Measurements from ENCODE around the gene TUBD1.
"Not testable (repeated sequence)": the region's sequence is repeated elsewhere in the genome, so short reads cannot be mapped to it uniquely, and the experiment has no call there.

The TUBD1 gene

GRCh38 chr17:59888145-59888750 is 4.5 kb downstream of the TUBD1 start:
- TF ChIP-seq, protein P1, sequence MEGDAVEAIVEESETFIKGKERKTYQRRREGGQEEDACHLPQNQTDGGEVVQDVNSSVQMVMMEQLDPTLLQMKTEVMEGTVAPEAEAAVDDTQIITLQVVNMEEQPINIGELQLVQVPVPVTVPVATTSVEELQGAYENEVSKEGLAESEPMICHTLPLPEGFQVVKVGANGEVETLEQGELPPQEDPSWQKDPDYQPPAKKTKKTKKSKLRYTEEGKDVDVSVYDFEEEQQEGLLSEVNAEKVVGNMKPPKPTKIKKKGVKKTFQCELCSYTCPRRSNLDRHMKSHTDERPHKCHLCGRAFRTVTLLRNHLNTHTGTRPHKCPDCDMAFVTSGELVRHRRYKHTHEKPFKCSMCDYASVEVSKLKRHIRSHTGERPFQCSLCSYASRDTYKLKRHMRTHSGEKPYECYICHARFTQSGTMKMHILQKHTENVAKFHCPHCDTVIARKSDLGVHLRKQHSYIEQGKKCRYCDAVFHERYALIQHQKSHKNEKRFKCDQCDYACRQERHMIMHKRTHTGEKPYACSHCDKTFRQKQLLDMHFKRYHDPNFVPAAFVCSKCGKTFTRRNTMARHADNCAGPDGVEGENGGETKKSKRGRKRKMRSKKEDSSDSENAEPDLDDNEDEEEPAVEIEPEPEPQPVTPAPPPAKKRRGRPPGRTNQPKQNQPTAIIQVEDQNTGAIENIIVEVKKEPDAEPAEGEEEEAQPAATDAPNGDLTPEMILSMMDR (IDR thresholded peaks at IDR 0.05; ENCODE audit: extremely low read depth, missing control alignments): no peak
- DNase-seq (ENCODE audit: low spot score): no peak

- TF ChIP-seq, protein P1 (IDR thresholded peaks at IDR 0.05; ENCODE audit: extremely low read depth, missing control alignments): no peak
- no peak for DNase-seq (ENCODE audit: low spot score)
Observed at GRCh38 chr17:59884861-59885260, 7.9 kb downstream of the TUBD1 start.

GRCh38 chr17:59878624-59879023 is 14.1 kb downstream of the TUBD1 start:
- TF ChIP-seq, protein P1 (IDR thresholded peaks at IDR 0.05; ENCODE audit: extremely low read depth, missing control alignments): no peak
- DNase-seq (ENCODE audit: low spot score): no peak

- TF ChIP-seq, protein P1 (IDR thresholded peaks at IDR 0.05; ENCODE audit: extremely low read depth, missing control alignments): no peak
- no peak for DNase-seq (ENCODE audit: low spot score)
Observed at GRCh38 chr17:59877965-59878364, 14.8 kb downstream of the TUBD1 start.

- no peak for DNase-seq (ENCODE audit: low spot score)
Observed at GRCh38 chr17:59876107-59876506, 16.6 kb downstream of the TUBD1 start.

GRCh38 chr17:59874376-59874775 is 18.4 kb downstream of the TUBD1 start:
- TF ChIP-seq, protein P1 (IDR thresholded peaks at IDR 0.05; ENCODE audit: extremely low read depth, missing control alignments): no peak
- no peak for DNase-seq (ENCODE audit: low spot score)

More at GRCh38 chr17:59876107-59876506, 16.6 kb downstream of the TUBD1 start:
- TF ChIP-seq, protein P1 (IDR thresholded peaks at IDR 0.05; ENCODE audit: extremely low read depth, missing control alignments): no peak

DNA sequence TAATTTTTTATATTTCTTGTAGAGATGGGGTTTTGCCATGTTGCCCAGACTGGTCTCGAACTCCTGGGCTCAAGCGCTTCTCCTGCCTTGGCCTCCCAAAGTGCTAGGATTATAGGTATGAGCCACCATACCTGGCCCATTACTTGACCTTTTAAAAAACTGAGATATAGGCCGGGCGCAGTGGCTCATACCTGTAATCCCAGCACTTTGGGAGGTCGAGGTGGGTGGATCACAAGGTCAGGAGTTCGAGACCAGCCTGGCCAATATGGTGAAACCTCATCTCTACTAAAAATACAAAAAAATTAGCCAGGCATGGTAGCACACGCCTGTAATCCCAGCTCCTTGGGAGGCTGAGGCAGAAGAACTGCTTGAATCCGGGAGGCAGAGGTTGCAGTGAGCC is 19.3 kb downstream of the TUBD1 start:
- not testable (repeated sequence) for DNase-seq (ENCODE audit: low spot score)

GRCh38 chr17:59872351-59872750 is 20.4 kb downstream of the TUBD1 start:
- TF ChIP-seq, protein P1 (IDR thresholded peaks at IDR 0.05; ENCODE audit: extremely low read depth, missing control alignments): no peak
- no peak for DNase-seq (ENCODE audit: low spot score)
